ENCODE data around the gene FLII. TPM values are rescaled to one million over a fixed set of nuclear protein-coding genes. Genes with fewer than 3 reads are reported as not detected.

The FLII gene
- total RNA-seq, 4 donors from 2014 or later, result 365 to 919 (median 428) TPM

DNA sequence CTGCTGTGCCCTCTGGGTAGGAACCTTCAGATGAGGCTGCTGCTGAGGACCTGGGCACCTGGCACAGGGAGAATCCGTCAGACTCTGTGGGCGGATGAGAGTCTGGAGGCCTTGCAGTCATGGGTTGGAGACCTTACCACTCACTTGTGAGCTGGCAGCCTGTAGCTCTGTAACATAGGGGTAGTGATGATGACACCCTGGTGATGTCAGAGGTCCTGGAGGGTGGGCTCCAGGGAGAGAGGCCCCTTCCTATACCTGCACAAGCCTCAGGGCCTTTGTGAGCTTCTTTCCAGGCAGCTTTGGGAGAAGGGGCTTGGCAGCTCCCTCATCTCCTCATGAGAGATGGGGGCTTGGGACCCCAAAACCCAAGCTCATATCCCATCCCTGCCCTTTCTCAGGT, 3.6 kb upstream of the FLII start:
- Histone ChIP-seq H3K36me3 (peaks cover 0 to 19% (median 9%) of the 10 kb centered on the region in 4 donors), H3K27me3 (no peaks in the 10 kb centered on the region), H3K27ac (peak overlapping the region in 2 of 4 donors; percentile 97 to 99), H3K9me3 (no peaks in the 10 kb centered on the region), H3K4me1 (peaks cover 18 to 43% (median 38%) of the 10 kb centered on the region in 4 donors), H3K4me3 (no peak overlapping the region)
- 93% methylated on average over 2 of the region's 2 CpGs; no CpG with 5 or more reads in 1 of the 2 donors for WGBS, 2 donors (ENCODE audit: low coverage in 1 of 2)
- no peak for DNase-seq
- in situ Hi-C loops (cut with MboI; ENCODE audit: low pct_ligation_motif_present in 1 of 4, low pct_unique_long_range_greater_than_20kb in 1 of 4, low sequenced_read_pairs in 3 of 4) (no loop called here), intact Hi-C loops (cut with DNase I; ENCODE audit: low total_unique reads) (no loop called here)
- TF ChIP-seq POLR2AphosphoS5 (IDR thresholded peaks at IDR 0.05) (no peak), EP300 (IDR thresholded peaks at IDR 0.05; ENCODE audit: low read depth) (no peak), POLR2A (IDR thresholded peaks at IDR 0.05) (no peak)
- TF ChIP-seq, protein P1, sequence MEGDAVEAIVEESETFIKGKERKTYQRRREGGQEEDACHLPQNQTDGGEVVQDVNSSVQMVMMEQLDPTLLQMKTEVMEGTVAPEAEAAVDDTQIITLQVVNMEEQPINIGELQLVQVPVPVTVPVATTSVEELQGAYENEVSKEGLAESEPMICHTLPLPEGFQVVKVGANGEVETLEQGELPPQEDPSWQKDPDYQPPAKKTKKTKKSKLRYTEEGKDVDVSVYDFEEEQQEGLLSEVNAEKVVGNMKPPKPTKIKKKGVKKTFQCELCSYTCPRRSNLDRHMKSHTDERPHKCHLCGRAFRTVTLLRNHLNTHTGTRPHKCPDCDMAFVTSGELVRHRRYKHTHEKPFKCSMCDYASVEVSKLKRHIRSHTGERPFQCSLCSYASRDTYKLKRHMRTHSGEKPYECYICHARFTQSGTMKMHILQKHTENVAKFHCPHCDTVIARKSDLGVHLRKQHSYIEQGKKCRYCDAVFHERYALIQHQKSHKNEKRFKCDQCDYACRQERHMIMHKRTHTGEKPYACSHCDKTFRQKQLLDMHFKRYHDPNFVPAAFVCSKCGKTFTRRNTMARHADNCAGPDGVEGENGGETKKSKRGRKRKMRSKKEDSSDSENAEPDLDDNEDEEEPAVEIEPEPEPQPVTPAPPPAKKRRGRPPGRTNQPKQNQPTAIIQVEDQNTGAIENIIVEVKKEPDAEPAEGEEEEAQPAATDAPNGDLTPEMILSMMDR (IDR thresholded peaks at IDR 0.05), result no peak

DNA sequence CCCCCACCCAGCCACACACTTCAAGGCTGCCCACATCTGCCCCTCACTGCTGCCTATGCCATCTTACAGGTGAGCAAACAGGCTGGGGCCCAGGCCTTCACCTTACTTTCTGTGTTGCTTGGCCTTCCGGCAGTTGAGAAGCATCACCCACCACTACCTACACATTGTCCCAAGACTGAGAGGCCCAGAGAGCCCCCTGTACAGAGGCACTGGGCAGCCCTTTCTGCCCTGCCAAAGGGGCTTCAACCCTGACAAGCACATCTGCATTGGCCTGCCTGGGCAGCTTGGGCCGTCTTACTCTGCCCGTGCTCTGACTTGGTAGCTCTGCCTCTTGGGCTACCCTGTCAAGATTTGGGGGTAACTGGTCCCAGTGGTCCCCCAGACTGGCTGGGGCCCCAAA, 3.1 kb upstream of the FLII start:
- intact Hi-C loops (cut with DNase I; ENCODE audit: low total_unique reads), result no loop called here
- H3K27ac ChIP-seq, result peak overlapping the region; percentile 91 to 99 (median 96)
- in situ Hi-C loops (cut with MboI; ENCODE audit: low pct_ligation_motif_present in 1 of 4, low pct_unique_long_range_greater_than_20kb in 1 of 4, low sequenced_read_pairs in 3 of 4), result no loop called here
- H3K4me1 ChIP-seq, result peaks cover 22 to 47% (median 43%) of the 10 kb centered on the region in 4 donors
- TF ChIP-seq POLR2A (IDR thresholded peaks at IDR 0.05), result no peak
- TF ChIP-seq POLR2AphosphoS5 (IDR thresholded peaks at IDR 0.05), result no peak
- TF ChIP-seq, protein P1 (IDR thresholded peaks at IDR 0.05), result no peak
- TF ChIP-seq EP300 (IDR thresholded peaks at IDR 0.05; ENCODE audit: low read depth), result no peak
- no peaks in the 10 kb centered on the region for H3K27me3 ChIP-seq
- no peak for DNase-seq
- peaks cover 0 to 19% (median 9%) of the 10 kb centered on the region in 4 donors for H3K36me3 ChIP-seq
- H3K4me3 ChIP-seq, result peak overlapping the region in 3 of 4 donors; percentile 66 to 88 (median 80)
- H3K9me3 ChIP-seq, result no peaks in the 10 kb centered on the region
- 87% methylated on average over 3 of the region's 3 CpGs; no CpG with 5 or more reads in 1 of the 2 donors for WGBS, 2 donors (ENCODE audit: low coverage in 1 of 2)

DNA sequence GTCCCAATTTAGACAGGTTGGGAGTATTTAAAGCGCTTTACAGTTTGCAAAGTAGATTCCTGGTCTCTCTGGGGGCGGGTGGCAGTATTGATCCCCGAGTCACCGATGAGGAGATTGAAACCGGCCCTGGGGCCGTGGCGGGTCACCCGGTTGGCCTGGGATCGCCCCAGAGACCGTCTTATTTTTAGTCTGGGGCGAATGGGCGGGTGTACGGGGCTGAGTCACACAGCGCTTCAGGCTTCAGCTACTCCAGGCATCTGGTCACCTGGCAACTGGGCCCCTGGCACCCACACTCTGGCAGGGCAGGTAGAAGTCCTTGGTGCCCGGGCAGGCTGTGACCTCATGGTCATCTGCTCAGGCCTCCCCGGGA, 2.6 kb upstream of the FLII start:
- intact Hi-C loops (cut with DNase I; ENCODE audit: low total_unique reads) (no loop called here), in situ Hi-C loops (cut with MboI; ENCODE audit: low pct_ligation_motif_present in 1 of 4, low pct_unique_long_range_greater_than_20kb in 1 of 4, low sequenced_read_pairs in 3 of 4) (no loop called here)
- peak; percentile 66 for DNase-seq
- WGBS, 2 donors (ENCODE audit: low coverage in 1 of 2), result 0% methylated on average over 14 of the region's 16 CpGs; no CpG with 5 or more reads in 1 of the 2 donors
- H3K27me3 ChIP-seq, result no peaks in the 10 kb centered on the region
- H3K4me1 ChIP-seq, result peaks cover 26 to 50% (median 45%) of the 10 kb centered on the region in 4 donors
- H3K9me3 ChIP-seq, result no peaks in the 10 kb centered on the region
- H3K36me3 ChIP-seq, result peaks cover 0 to 19% (median 9%) of the 10 kb centered on the region in 4 donors
- H3K4me3 ChIP-seq, result peak overlapping the region; percentile 66 to 91 (median 84)
- no peak for TF ChIP-seq POLR2A (IDR thresholded peaks at IDR 0.05)
- TF ChIP-seq, protein P1 (IDR thresholded peaks at IDR 0.05), result no peak
- no peak for TF ChIP-seq EP300 (IDR thresholded peaks at IDR 0.05; ENCODE audit: low read depth)
- no peak for TF ChIP-seq POLR2AphosphoS5 (IDR thresholded peaks at IDR 0.05)
- peak overlapping the region; percentile 91 to 99 (median 96) for H3K27ac ChIP-seq

DNA sequence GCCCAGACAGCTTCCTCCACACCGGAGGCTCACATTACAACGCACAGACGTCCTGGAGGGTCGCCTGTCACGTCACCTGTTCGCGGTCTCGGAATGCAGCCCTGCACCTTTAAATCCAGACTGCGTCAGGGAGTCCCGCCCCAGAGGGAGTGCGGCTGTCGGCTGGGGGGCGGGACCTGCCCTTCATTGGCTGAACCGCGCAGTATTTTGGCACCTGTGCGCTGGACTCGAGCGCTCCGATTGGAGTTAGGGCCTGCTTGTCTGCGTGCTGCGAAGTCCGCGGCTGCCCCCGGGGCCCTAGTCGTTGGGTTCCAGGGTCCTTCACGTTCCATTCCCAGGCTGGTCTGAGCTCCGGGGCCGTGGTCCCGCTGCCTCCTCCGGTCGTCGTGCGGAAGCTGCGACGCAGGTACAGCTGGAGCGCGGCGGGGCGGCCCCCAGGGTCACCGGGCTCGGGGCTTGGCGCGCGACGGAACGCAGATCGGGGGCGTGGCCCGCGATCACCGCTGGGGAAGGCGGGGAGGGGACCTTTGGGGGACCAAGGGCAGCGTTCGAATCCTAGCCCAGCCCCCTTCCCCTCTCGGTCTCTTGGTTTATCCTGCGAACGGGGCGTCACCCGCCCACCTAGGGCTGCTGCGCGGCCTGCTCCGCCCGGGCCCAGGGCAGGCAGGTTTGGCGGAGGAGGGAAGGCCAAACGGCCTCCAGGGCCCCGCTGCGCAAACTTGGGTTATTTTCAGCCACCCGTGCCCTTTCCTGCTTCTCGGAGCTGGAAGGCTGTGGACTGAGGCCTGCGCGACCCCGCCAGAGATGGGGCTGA, 2.0 kb upstream of the FLII start, which contains the start of gene MIEF2:
Gene MIEF2, plus strand, starts transcription at position 331 of the 814 bp plus-strand sequence. CDS start 2,059 bp downstream, outside the sequence.
- 1% methylated on average over 63 of the region's 72 CpGs; no CpG with 5 or more reads in 1 of the 2 donors for WGBS, 2 donors (ENCODE audit: low coverage in 1 of 2)
- in situ Hi-C loops (cut with MboI; ENCODE audit: low pct_ligation_motif_present in 1 of 4, low pct_unique_long_range_greater_than_20kb in 1 of 4, low sequenced_read_pairs in 3 of 4), result no loop called here

More for the DNA sequence above, 2.0 kb upstream of the FLII start, which contains the start of gene MIEF2:
- no peaks in the 10 kb centered on the region for H3K9me3 ChIP-seq
- peaks cover 0 to 19% (median 9%) of the 10 kb centered on the region in 4 donors for H3K36me3 ChIP-seq
- no peaks in the 10 kb centered on the region for H3K27me3 ChIP-seq
- TF ChIP-seq EP300 (IDR thresholded peaks at IDR 0.05; ENCODE audit: low read depth), result no peak
- TF ChIP-seq, protein P1 (IDR thresholded peaks at IDR 0.05), result peak in 1 of 5 experiments; percentile 9
- peak; percentile 57 to 76 (median 70) for TF ChIP-seq POLR2AphosphoS5 (IDR thresholded peaks at IDR 0.05)
- peak; percentile 68 for TF ChIP-seq POLR2A (IDR thresholded peaks at IDR 0.05)
- peaks cover 26 to 50% (median 45%) of the 10 kb centered on the region in 4 donors for H3K4me1 ChIP-seq
- H3K27ac ChIP-seq, result peak within 1 kb of the TSS; percentile 91 to 99 (median 96)
- peak within 1 kb of the TSS; percentile 66 to 91 (median 84) for H3K4me3 ChIP-seq
- DNase-seq, result peak; percentile 97
- intact Hi-C loops (cut with DNase I; ENCODE audit: low total_unique reads), result no loop called here

All from transverse colon (tissue), 4 donors.